Metanephros (tissue), 2 donors: ENCODE measurements around the gene NUP50. TPM values are rescaled to one million over a fixed set of nuclear protein-coding genes. Genes with fewer than 3 reads are reported as not detected.

Experiments
- small RNA-seq: library from RNA; depleted of rRNA; stranded (forward); fragments of <200 nt; gene quantifications from one replicate; pipeline ENCODE3, GENCODE V24; 2014; ENCODE audit warnings: low replicate concordance
- total RNA-seq: library from RNA; depleted of rRNA; stranded (reverse); fragments of >200 nt; gene quantifications from one replicate; pipeline ENCODE4 v1.2.3, GENCODE V29; 2014

Gene NUP50, protein sequence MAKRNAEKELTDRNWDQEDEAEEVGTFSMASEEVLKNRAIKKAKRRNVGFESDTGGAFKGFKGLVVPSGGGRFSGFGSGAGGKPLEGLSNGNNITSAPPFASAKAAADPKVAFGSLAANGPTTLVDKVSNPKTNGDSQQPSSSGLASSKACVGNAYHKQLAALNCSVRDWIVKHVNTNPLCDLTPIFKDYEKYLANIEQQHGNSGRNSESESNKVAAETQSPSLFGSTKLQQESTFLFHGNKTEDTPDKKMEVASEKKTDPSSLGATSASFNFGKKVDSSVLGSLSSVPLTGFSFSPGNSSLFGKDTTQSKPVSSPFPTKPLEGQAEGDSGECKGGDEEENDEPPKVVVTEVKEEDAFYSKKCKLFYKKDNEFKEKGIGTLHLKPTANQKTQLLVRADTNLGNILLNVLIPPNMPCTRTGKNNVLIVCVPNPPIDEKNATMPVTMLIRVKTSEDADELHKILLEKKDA
- total RNA-seq: 68.5 TPM

DNA sequence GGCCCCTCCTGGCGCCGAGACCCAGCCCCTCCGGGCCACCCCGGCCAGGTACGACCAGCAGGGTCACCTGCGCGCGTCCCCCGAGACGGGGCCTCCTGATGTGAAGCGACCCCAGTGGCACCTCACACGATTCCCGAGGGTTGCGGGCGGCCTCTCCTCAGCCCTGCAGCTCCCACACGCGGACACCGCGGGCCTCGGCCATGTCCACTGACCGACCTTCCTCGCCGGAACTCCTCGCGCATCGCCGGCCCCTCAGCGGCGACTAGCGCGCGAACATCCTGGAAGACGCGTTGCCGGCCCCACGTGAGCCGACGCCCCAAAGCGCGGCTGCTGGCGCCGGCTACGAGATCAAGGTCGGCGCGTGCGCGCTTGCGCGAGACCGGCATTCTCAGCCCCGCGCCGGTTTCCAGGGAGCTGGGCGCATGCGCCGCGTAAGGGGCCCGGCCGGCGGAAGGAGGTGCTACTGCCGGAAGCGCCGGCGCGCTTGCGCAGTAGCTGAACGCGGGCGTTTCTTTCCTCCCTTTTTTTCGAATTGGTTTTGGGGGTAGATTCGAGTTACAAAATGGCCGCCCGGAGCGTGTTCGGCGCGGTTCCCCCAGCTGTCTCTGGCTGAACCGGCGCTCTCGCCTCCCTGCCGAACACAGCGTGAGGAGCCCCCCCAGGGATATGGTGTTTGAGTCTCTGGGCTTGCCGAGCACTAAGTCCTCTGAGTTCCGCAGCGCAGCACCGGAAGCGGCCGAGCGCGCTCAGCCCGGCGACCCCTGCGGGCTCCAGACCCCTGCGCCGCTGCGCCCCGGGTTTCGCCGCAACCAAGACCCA, at the start of gene NUP50:
Gene NUP50, plus strand, starts transcription at position 475 of the 819 bp plus-strand sequence. CDS start 4,253 bp downstream, outside the sequence.

Small RNAs within 50 kb of the gene (small RNA-seq; reads per million reads assigned to genes)
- 0.14 reads per million for gene MIR1249

Other genes starting within 250 kb of the NUP50 start
- gene PHF21B, start 153.9 kb upstream of the NUP50 start, total RNA-seq: 4.6 TPM
- gene KIAA0930, start 77.0 kb downstream of the NUP50 start, total RNA-seq: 22.5 TPM
- 3.6 TPM for gene UPK3A, start 121.0 kb downstream of the NUP50 start, total RNA-seq
- gene FAM118A, start 146.0 kb downstream of the NUP50 start, total RNA-seq: 35.9 TPM
- not detected for gene SMC1B, start 249.7 kb downstream of the NUP50 start, total RNA-seq
- 3.2 TPM for gene RIBC2, start 249.8 kb downstream of the NUP50 start, total RNA-seq